Neuronal stem cell (in vitro differentiated cells): Measurements from ENCODE around the gene TRIM58.

Source experiments
- DNase-seq: peaks from one replicate; pipeline ENCODE4 v3.0.0-alpha.2; 2013; ENCODE audit warnings: low spot score
- H2AFZ ChIP-seq: one replicate; pipeline ENCODE4 v1.6.1; 2013; ENCODE audit warnings: mild to moderate bottlenecking, low read length, inconsistent platforms
- H2AK5ac ChIP-seq: 2 replicates; pipeline ENCODE4 v1.6.1; 2013; ENCODE audit warnings: low read depth, mild to moderate bottlenecking, inconsistent platforms, low read length, moderate library complexity, mixed read lengths
- H2BK120ac ChIP-seq: 2 replicates; pipeline ENCODE4 v1.6.1; 2013; ENCODE audit warnings: low read depth, mild to moderate bottlenecking, inconsistent platforms, low read length, moderate library complexity, mixed read lengths
- H2BK12ac ChIP-seq: one replicate; pipeline ENCODE4 v1.6.1; 2013; ENCODE audit warnings: low read length, inconsistent platforms
- H2BK15ac ChIP-seq: 2 replicates; pipeline ENCODE4 v1.6.1; 2013; ENCODE audit warnings: mild to moderate bottlenecking, low read length, inconsistent platforms, mixed read lengths
- H2BK5ac ChIP-seq: one replicate; pipeline ENCODE4 v1.6.1; 2013; ENCODE audit warnings: inconsistent platforms, mild to moderate bottlenecking, low read length, moderate library complexity
- H3K14ac ChIP-seq: one replicate; pipeline ENCODE4 v1.6.1; 2013; ENCODE audit warnings: low read length, inconsistent platforms
- H3K18ac ChIP-seq: 2 replicates; pipeline ENCODE4 v1.6.1; 2013; ENCODE audit warnings: low read length, inconsistent platforms
- H3K23ac ChIP-seq: 2 replicates; pipeline ENCODE4 v1.6.1; 2013; ENCODE audit warnings: low read depth, mild to moderate bottlenecking, mixed read lengths, low read length, inconsistent platforms; ENCODE audit not compliant: poor library complexity
- H3K27ac ChIP-seq: replicated peaks from 3 replicates; pipeline ENCODE4 v1.5.1; 2013; ENCODE audit warnings: low read length, inconsistent platforms
- H3K27me3 ChIP-seq, 3 experiments: 2 replicates each; pipeline ENCODE4 v1.6.1; 2013; ENCODE audit warnings: low read length in 3 of 3, mild to moderate bottlenecking in 2 of 3, inconsistent platforms in 1 of 3, low read depth in 1 of 3, mixed read lengths in 1 of 3, moderate library complexity in 1 of 3; ENCODE audit not compliant: control insufficient read depth in 3 of 3, insufficient read depth in 3 of 3
- H3K36me3 ChIP-seq, 2 donors: replicated peaks in 1 of 2; 2 replicates each; pipeline ENCODE4 v1.6.1; 2013; ENCODE audit warnings: low read length in 2 of 2; ENCODE audit not compliant: control insufficient read depth in 2 of 2, insufficient read depth in 2 of 2
- H3K4ac ChIP-seq: 2 replicates; pipeline ENCODE4 v1.6.1; 2013; ENCODE audit warnings: inconsistent platforms, mild to moderate bottlenecking, low read length, moderate library complexity
- H3K4me1 ChIP-seq, 2 donors: 1 replicate in 1 of 2; 2 replicates in 1 of 2; pipeline ENCODE4 v1.6.1; 2013; ENCODE audit warnings: low read length in 2 of 2, low read depth in 1 of 2; ENCODE audit not compliant: control insufficient read depth in 2 of 2, insufficient read depth in 1 of 2
- H3K4me2 ChIP-seq: one replicate; pipeline ENCODE4 v1.6.1; 2013; ENCODE audit warnings: mild to moderate bottlenecking, low read length, inconsistent platforms; ENCODE audit not compliant: insufficient read depth, poor library complexity, severe bottlenecking
- H3K4me3 ChIP-seq, 2 donors: 2 replicates each; pipeline ENCODE4 v1.5.1; 2013; ENCODE audit warnings: low read length in 2 of 2, mild to moderate bottlenecking in 2 of 2, inconsistent platforms in 1 of 2, moderate library complexity in 1 of 2
- H3K79me1 ChIP-seq: one replicate; pipeline ENCODE4 v1.6.1; 2013; ENCODE audit warnings: low read depth, mild to moderate bottlenecking, inconsistent platforms, low read length, moderate library complexity
- H3K9ac ChIP-seq: one replicate; pipeline ENCODE4 v1.6.1; 2013; ENCODE audit warnings: mild to moderate bottlenecking, low read depth, low read length, inconsistent platforms; ENCODE audit not compliant: poor library complexity
- H3K9me3 ChIP-seq, 2 donors: replicated peaks in 1 of 2; 2 replicates each; pipeline versions ENCODE3 to v1.6.1; 2013; ENCODE audit warnings: low read length in 2 of 2, mild to moderate bottlenecking in 2 of 2, inconsistent platforms in 1 of 2, low read depth in 1 of 2, mixed read lengths in 1 of 2, moderate library complexity in 1 of 2; ENCODE audit not compliant: control insufficient read depth in 2 of 2, insufficient read depth in 1 of 2
- H4K8ac ChIP-seq: one replicate; pipeline ENCODE4 v1.6.1; 2013; ENCODE audit warnings: low read depth, mild to moderate bottlenecking, inconsistent platforms, low read length, moderate library complexity
- H4K91ac ChIP-seq: one replicate; pipeline ENCODE4 v1.6.1; 2013; ENCODE audit warnings: low read length, low read depth, mild to moderate bottlenecking, inconsistent platforms; ENCODE audit not compliant: poor library complexity
- WGBS, 2 donors: extraction: QIAGEN DNeasy Blood & Tissue Kit; methylation state at CpG; one replicate each; pipeline ENCODE4 v1.1.7; 2013; ENCODE audit warnings: missing lambda C conversion rate in 2 of 2, mixed read lengths in 1 of 2; ENCODE audit not compliant: insufficient read length in 2 of 2, insufficient replicate concordance in 1 of 2; ENCODE audit errors: extremely low coverage in 2 of 2; 5-methylcytosine and 5-hydroxymethylcytosine counted together

Gene TRIM58

DNA sequence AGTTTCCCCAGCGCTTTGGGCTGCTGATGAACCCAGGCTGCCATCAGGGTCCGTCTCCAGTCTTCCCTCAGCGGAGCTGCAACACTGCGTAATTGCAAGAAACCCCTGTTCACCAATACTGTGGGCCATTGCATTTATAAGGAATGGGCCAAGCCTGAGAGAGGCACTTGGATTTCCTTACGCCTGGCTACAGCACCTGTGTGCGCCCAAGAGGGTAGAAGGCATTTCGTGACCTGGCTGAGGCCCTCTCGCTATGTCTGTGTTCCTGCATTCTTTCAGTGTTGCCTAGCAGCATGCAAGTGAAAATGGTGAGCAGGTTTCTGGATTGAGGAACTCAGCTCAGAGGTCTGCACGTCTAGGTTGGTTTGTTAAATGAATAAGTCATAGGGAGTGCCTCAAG, 26.4 kb downstream of the TRIM58 start:
- Histone ChIP-seq H3K14ac (no peak overlapping the region), H3K4ac (no peak overlapping the region), H3K4me3 (no peak overlapping the region), H3K4me2 (no peak overlapping the region), H4K91ac (no peak overlapping the region), H2BK5ac (no peak overlapping the region), H3K27ac (no peak overlapping the region), H3K9ac (peak overlapping the region; percentile 47), H3K23ac (no peak overlapping the region), H2AFZ (no peak overlapping the region), H2BK12ac (no peak overlapping the region), H3K27me3 (no peaks in the 10 kb centered on the region), H4K8ac (no peak overlapping the region), H3K4me1 (no peaks in the 10 kb centered on the region), H3K79me1 (no peaks in the 10 kb centered on the region), H2AK5ac (no peak overlapping the region), H3K9me3 (no peaks in the 10 kb centered on the region), H3K18ac (peak overlapping the region; percentile 7), H2BK15ac (no peak overlapping the region), H2BK120ac (no peak overlapping the region), H3K36me3 (no peaks in the 10 kb centered on the region)
- no peak for DNase-seq
- no CpG with 5 or more reads among the region's 9 CpGs for WGBS, 2 donors

DNA sequence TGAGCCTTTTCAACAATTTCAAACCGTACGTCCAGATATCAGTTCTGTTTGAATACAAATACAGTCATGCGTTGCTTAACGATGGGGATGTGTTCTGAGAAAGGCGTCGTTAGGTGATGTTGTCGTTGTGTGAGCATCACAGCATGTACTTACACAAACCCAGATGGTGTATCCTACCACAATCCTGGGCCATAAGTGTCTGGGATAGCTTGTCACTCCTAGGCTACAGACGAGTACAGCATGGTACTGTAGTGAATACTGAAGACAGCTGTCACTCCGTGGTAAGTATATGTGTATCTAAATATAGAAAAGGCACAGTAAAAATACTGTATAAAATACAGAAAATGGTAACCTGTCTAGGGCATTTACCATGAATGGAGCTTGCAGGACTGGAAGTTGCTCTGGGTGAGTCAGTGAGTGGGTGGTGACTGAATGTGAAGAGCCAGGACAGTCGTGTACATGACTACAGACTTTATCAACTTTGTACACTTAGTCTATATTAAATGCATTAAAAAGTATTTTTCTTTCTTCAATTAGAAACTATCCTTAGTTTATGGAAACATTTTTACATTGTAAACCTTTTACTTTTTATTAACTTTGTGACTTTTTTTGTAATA, 27.9 kb downstream of the TRIM58 start:
- Histone ChIP-seq H3K4me3 (no peak overlapping the region), H2BK15ac (no peak overlapping the region), H4K8ac (no peak overlapping the region), H3K9ac (no peak overlapping the region), H3K14ac (no peak overlapping the region), H2BK12ac (no peak overlapping the region), H2AK5ac (no peak overlapping the region), H2BK120ac (no peak overlapping the region), H3K79me1 (no peaks in the 10 kb centered on the region), H3K27me3 (no peaks in the 10 kb centered on the region), H3K9me3 (no peaks in the 10 kb centered on the region), H3K4me2 (no peak overlapping the region), H3K23ac (no peak overlapping the region), H2BK5ac (no peak overlapping the region), H3K4ac (no peak overlapping the region), H2AFZ (no peak overlapping the region), H3K4me1 (no peaks in the 10 kb centered on the region), H4K91ac (no peak overlapping the region), H3K27ac (no peak overlapping the region), H3K36me3 (no peaks in the 10 kb centered on the region), H3K18ac (no peak overlapping the region)
- no peak for DNase-seq
- no CpG with 5 or more reads among the region's 10 CpGs for WGBS, 2 donors

DNA sequence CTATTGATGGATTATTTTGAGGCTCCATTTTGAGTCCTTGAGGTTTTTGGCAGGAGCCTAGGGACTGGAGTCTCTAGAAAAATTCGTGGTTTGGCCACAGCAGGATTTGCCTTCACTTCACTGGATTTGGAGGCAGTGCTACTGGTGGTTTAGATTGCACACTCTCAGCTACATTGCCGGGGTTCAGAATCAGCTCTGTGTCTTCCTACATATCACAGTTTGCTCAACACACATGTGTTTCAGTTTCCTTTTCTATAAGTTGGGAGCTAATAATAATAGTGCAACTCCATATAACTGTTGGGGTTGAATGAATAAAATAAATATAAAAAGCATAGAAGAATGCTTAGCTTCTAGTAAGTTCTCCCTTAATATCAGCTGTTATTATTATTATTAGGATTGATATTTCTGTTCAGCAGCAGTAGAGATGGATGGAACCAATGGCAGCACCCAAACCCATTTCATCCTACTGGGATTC, 38.2 kb downstream of the TRIM58 start, which contains the start of gene OR2W3:
OR2W3 (plus strand) TSS at position 425 of the 475 bp plus-strand sequence; CDS start at position 425, 0 bp downstream.
- Histone ChIP-seq H3K9ac (no peak within 1 kb of the TSS), H2AFZ (no peak within 1 kb of the TSS), H3K4me1 (no peaks in the 10 kb centered on the region), H3K79me1 (no peaks in the 10 kb centered on the region), H2BK15ac (no peak within 1 kb of the TSS), H3K4me3 (no peak within 1 kb of the TSS), H3K18ac (no peak within 1 kb of the TSS), H2AK5ac (no peak within 1 kb of the TSS), H2BK12ac (no peak within 1 kb of the TSS), H3K4ac (no peak within 1 kb of the TSS), H4K91ac (no peak within 1 kb of the TSS), H3K27ac (no peak within 1 kb of the TSS), H3K4me2 (no peak within 1 kb of the TSS), H3K27me3 (no peaks in the 10 kb centered on the region), H3K23ac (no peak within 1 kb of the TSS), H3K9me3 (peaks cover 0 to 3% of the 10 kb centered on the region in 2 donors), H4K8ac (no peak within 1 kb of the TSS), H3K36me3 (no peaks in the 10 kb centered on the region), H2BK120ac (no peak within 1 kb of the TSS), H2BK5ac (no peak within 1 kb of the TSS), H3K14ac (no peak within 1 kb of the TSS)
- no peak for DNase-seq
- WGBS, 2 donors = no CpG with 5 or more reads among the region's 2 CpGs

DNA sequence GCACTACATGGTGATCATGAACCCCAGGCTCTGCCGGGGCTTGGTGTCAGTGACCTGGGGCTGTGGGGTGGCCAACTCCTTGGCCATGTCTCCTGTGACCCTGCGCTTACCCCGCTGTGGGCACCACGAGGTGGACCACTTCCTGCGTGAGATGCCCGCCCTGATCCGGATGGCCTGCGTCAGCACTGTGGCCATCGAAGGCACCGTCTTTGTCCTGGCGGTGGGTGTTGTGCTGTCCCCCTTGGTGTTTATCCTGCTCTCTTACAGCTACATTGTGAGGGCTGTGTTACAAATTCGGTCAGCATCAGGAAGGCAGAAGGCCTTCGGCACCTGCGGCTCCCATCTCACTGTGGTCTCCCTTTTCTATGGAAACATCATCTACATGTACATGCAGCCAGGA, 39.0 kb downstream of the TRIM58 start:
- H3K36me3 ChIP-seq = no peaks in the 10 kb centered on the region
- H3K27ac ChIP-seq = no peak overlapping the region
- no peak overlapping the region for H4K8ac ChIP-seq
- no peak overlapping the region for H2AFZ ChIP-seq
- H3K4ac ChIP-seq = no peak overlapping the region
- H2BK15ac ChIP-seq = no peak overlapping the region
- no peak overlapping the region for H4K91ac ChIP-seq
- no peak overlapping the region for H2BK120ac ChIP-seq
- no peaks in the 10 kb centered on the region for H3K79me1 ChIP-seq
- H3K18ac ChIP-seq = no peak overlapping the region
- no peak overlapping the region for H2BK12ac ChIP-seq
- H3K14ac ChIP-seq = no peak overlapping the region
- H3K23ac ChIP-seq = no peak overlapping the region
- no peaks in the 10 kb centered on the region for H3K4me1 ChIP-seq
- no peak overlapping the region for H2AK5ac ChIP-seq
- no peak overlapping the region for H3K4me2 ChIP-seq
- H2BK5ac ChIP-seq = no peak overlapping the region
- H3K4me3 ChIP-seq = no peak overlapping the region
- no peaks in the 10 kb centered on the region for H3K27me3 ChIP-seq
- peaks cover 0 to 3% of the 10 kb centered on the region in 2 donors for H3K9me3 ChIP-seq
- no CpG with 5 or more reads among the region's 14 CpGs for WGBS, 2 donors
- H3K9ac ChIP-seq = no peak overlapping the region
- DNase-seq = no peak
